Smooth muscle cell (in vitro differentiated cells): ENCODE results near the gene RBM17. TPM values are rescaled to one million over a fixed set of nuclear protein-coding genes. Genes with fewer than 3 reads are reported as not detected.
"Not testable (repeated sequence)": the region's sequence is repeated elsewhere in the genome, so short reads cannot be mapped to it uniquely, and the experiment has no call there.

ENCODE experiments used
- DNase-seq: peaks from one replicate; lab custom pipeline; 2025; ENCODE audit not compliant: unreplicated experiment; lab: John Stamatoyannopoulos, UW
- H2AFZ ChIP-seq: fragments of 200-600 bp; sonication (generic); 2 replicates; pipeline ENCODE4 v1.6.0; 2016; ENCODE audit warnings: antibody characterized with exemption, low read depth, mild to moderate bottlenecking
- H3F3A ChIP-seq: fragments of 200-600 bp; sonication (generic); 2 replicates; pipeline ENCODE4 v1.6.0; 2017; ENCODE audit warnings: antibody characterized with exemption, low read depth
- H3K27ac ChIP-seq: fragments of 200-600 bp; sonication (generic); 2 replicates; pipeline ENCODE4 v1.5.1; 2016; ENCODE audit warnings: low read depth, mild to moderate bottlenecking
- H3K27me3 ChIP-seq: fragments of 200-600 bp; sonication (generic); 2 replicates; pipeline ENCODE4 v1.6.1; 2016; ENCODE audit warnings: low read depth, mild to moderate bottlenecking
- H3K36me3 ChIP-seq: fragments of 200-600 bp; sonication (generic); 2 replicates; pipeline ENCODE4 v1.5.1; 2016; ENCODE audit warnings: low read depth
- H3K4me1 ChIP-seq: fragments of 200-600 bp; sonication (generic); 2 replicates; pipeline ENCODE4 v1.5.1; 2016; ENCODE audit warnings: low read depth
- H3K4me2 ChIP-seq: fragments of 200-600 bp; sonication (generic); 2 replicates; pipeline ENCODE4 v1.6.0; 2016; ENCODE audit warnings: mild to moderate bottlenecking
- H3K4me3 ChIP-seq: fragments of 200-600 bp; sonication (generic); 2 replicates; pipeline ENCODE4 v1.5.1; 2016; ENCODE audit warnings: mild to moderate bottlenecking
- H3K79me2 ChIP-seq: fragments of 200-600 bp; sonication (generic); 2 replicates; pipeline ENCODE4 v1.6.0; 2016; ENCODE audit warnings: low read depth, mild to moderate bottlenecking
- H3K9ac ChIP-seq: fragments of 200-600 bp; sonication (generic); 2 replicates; pipeline ENCODE4 v1.6.0; 2016; ENCODE audit warnings: low read depth
- H3K9me3 ChIP-seq: fragments of 200-600 bp; sonication (generic); replicated peaks from 2 replicates; pipeline ENCODE4 v1.5.1; 2016; ENCODE audit warnings: low read depth
- H4K20me1 ChIP-seq: fragments of 200-600 bp; sonication (generic); 2 replicates; pipeline ENCODE4 v1.6.0; 2016; ENCODE audit warnings: low read depth
- CTCF ChIP-seq: fragments of 200-600 bp; sonication (generic); IDR thresholded peaks from 2 replicates; pipeline ENCODE4 v1.5.1; 2017; ENCODE audit warnings: borderline replicate concordance, mild to moderate bottlenecking, antibody characterized with exemption; ENCODE audit not compliant: insufficient read depth, poor library complexity, severe bottlenecking
- WGBS: methylation state at CpG from one replicate; pipeline ENCODE4 v1.1.7; 2016; ENCODE audit warnings: low lambda C conversion rate; 5-methylcytosine and 5-hydroxymethylcytosine counted together
- polyA plus RNA-seq: library from polyadenylated mRNA; unstranded; fragments of >200 nt; fragmentation: Nextera tagmentation; extraction: Ambion mirVana; gene quantifications from 2 replicates; pipeline ENCODE4 v1.2.1, GENCODE V29; 2016
- total RNA-seq: library from RNA; depleted of rRNA; stranded (reverse); fragments of >200 nt; gene quantifications from 2 replicates; pipeline ENCODE4 v1.2.3, GENCODE V29; 2014

The RBM17 gene
- total and polyA plus RNA-seq, 2 experiments from 2014 or later, result 20.0 to 68.3 TPM

- H3K4me2 ChIP-seq, result peak overlapping the region; percentile 83
- no peaks in the 10 kb centered on the region for H3K36me3 ChIP-seq
- peaks cover 10% of the 10 kb centered on the region for H4K20me1 ChIP-seq
- peak overlapping the region; percentile 35 for H3K9ac ChIP-seq
- TF ChIP-seq CTCF, result no peak
- peaks cover 68% of the 10 kb centered on the region for H3K79me2 ChIP-seq
- H3K27ac ChIP-seq, result peak overlapping the region; percentile 56
- H3K27me3 ChIP-seq, result no peaks in the 10 kb centered on the region
- peak; percentile 8 for DNase-seq
- H2AFZ ChIP-seq, result no peak overlapping the region
- peaks cover 25% of the 10 kb centered on the region for H3K4me1 ChIP-seq
- H3K9me3 ChIP-seq, result no peaks in the 10 kb centered on the region
- 44% methylated on average over 62 of the region's 91 CpGs for WGBS
- peak overlapping the region; percentile 46 for H3K4me3 ChIP-seq
- peaks cover 28% of the 10 kb centered on the region for H3F3A ChIP-seq
Observed at GRCh38 chr10:6163364-6164270, 74.8 kb downstream of the RBM17 start.

- H3K36me3 ChIP-seq, result no peaks in the 10 kb centered on the region
- H3K4me2 ChIP-seq, result peak overlapping the region; percentile 83
- H3K9ac ChIP-seq, result no peak overlapping the region
- H3K79me2 ChIP-seq, result peaks cover 68% of the 10 kb centered on the region
- H3F3A ChIP-seq, result peaks cover 30% of the 10 kb centered on the region
- DNase-seq, result no peak
- H3K27me3 ChIP-seq, result no peaks in the 10 kb centered on the region
- peak overlapping the region; percentile 46 for H3K4me3 ChIP-seq
- no peak overlapping the region for H2AFZ ChIP-seq
- H4K20me1 ChIP-seq, result peaks cover 10% of the 10 kb centered on the region
- no peak for TF ChIP-seq CTCF
- H3K9me3 ChIP-seq, result no peaks in the 10 kb centered on the region
- 32% methylated on average over 13 of the region's 16 CpGs for WGBS
- H3K4me1 ChIP-seq, result peaks cover 27% of the 10 kb centered on the region
- H3K27ac ChIP-seq, result peak overlapping the region; percentile 51
Observed at GRCh38 chr10:6164271-6165095, 75.6 kb downstream of the RBM17 start.

- H3K4me3 ChIP-seq, result no peak overlapping the region
- no peaks in the 10 kb centered on the region for H3K9me3 ChIP-seq
- no peak overlapping the region for H3K9ac ChIP-seq
- DNase-seq, result no peak
- H3K36me3 ChIP-seq, result no peaks in the 10 kb centered on the region
- peaks cover 10% of the 10 kb centered on the region for H4K20me1 ChIP-seq
- H3K27ac ChIP-seq, result peak overlapping the region; percentile 51
- peak overlapping the region; percentile 83 for H3K4me2 ChIP-seq
- H3K27me3 ChIP-seq, result no peaks in the 10 kb centered on the region
- WGBS, result 48% methylated on average over 6 of the region's 6 CpGs
- H3K4me1 ChIP-seq, result peaks cover 35% of the 10 kb centered on the region
- TF ChIP-seq CTCF, result no peak
- H3F3A ChIP-seq, result peaks cover 33% of the 10 kb centered on the region
- H3K79me2 ChIP-seq, result peaks cover 64% of the 10 kb centered on the region
- H2AFZ ChIP-seq, result no peak overlapping the region
Observed at GRCh38 chr10:6165221-6165725, 76.4 kb downstream of the RBM17 start.

GRCh38 chr10:6165933-6166332 is 77.1 kb downstream of the RBM17 start:
- WGBS, result 77% methylated on average over 15 of the region's 15 CpGs
- peaks cover 30% of the 10 kb centered on the region for H3F3A ChIP-seq
- not testable (repeated sequence) for H3K9me3 ChIP-seq, H3K27me3 ChIP-seq, H3K27ac ChIP-seq, H2AFZ ChIP-seq, H3K9ac ChIP-seq, DNase-seq, H3K36me3 ChIP-seq, H3K4me3 ChIP-seq
- peaks cover 65% of the 10 kb centered on the region for H3K79me2 ChIP-seq
- peak overlapping the region; percentile 83 for H3K4me2 ChIP-seq
- H4K20me1 ChIP-seq, result peaks cover 14% of the 10 kb centered on the region
- peaks cover 41% of the 10 kb centered on the region for H3K4me1 ChIP-seq
